GM19328 (cell line): ENCODE results near the gene MYL7.
"Not testable (repeated sequence)": the region's sequence is repeated elsewhere in the genome, so short reads cannot be mapped to it uniquely, and the experiment has no call there.

ENCODE experiments used
- ATAC-seq: cut with Tn5 transposase; IDR thresholded peaks from one replicate; pipeline ENCODE4 v1.9.1; 2021; ENCODE audit warnings: mild to moderate bottlenecking, moderate library complexity; ENCODE audit not compliant: unreplicated experiment

Gene MYL7

DNA sequence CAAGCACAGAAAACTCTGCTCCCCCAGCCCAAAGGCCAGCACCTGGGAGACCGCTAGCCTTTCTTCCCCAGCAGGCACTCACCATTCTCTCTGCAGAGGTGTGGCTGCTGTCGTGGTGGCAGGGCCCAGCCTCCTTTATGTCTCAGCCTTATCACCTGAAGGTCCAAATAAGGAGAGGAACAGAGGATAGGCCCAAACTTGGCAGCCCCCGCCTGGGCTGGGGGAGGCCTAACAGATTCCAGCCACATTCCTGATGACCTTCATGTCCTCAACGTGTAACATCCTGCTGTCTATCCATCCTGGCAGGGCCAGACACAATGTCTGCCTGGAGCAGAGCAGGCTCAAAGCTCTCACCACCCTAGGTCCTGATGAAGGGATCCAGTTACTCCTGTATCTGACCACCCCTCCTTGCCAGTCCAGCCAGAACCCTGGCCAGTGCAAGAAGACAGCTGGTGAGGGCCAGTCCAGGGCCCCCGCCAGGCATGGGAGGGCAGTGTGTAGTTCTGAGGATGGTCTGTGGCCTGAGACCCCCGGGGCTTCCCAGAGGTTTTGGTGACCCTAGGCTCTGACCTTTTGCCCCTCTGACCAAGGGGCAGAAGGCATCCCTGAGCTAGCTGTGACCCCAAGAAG lies at the start of gene MYL7:
Gene MYL7, minus strand, starts transcription at position 112 of the 630 bp plus-strand sequence. Its CDS starts 27 bp downstream, at position 85.
- ATAC-seq, result no peak

- ATAC-seq, result no peak
Measured at GRCh38 chr7:44189993-44190872, 49.1 kb upstream of the MYL7 start.

DNA sequence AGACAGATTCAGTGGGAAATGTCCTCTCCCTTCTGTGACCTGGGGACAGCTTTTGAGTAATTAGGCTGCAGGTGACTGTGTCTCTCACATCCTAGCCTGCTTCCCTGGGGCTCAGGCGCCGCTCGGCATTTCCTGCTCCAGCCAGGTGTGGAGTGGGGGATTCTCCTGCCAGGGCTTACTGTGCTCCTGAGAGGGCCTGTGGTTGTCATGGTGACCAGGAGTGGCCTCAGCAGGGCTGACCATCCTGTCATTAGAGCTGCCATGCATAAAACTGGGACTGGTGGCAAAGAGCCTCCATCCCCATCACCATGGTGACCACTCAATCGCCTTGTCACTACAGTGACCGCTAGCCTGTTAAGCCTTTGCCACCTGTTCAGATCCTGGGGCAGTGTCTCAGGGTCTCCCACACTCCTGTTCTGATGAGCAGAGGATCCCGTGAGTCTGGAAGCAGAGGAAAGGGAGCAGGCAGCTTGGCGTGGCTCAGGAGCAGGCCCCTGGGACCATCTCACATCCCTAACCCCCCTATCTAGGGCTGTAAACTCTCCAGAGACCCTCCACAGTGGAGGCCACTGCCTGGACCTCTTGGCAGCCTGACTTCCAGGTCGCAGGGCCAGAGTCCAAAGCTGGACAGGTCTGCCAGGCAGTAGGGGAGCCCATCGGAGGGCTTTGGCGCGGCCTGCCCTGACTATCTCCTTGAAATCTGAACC lies 48.3 kb upstream of the MYL7 start, which contains the start of gene GCK:
Gene GCK, minus strand, starts transcription at position 154 of the 707 bp plus-strand sequence. CDS start 486 bp downstream, outside the sequence.
- ATAC-seq, result no peak

DNA sequence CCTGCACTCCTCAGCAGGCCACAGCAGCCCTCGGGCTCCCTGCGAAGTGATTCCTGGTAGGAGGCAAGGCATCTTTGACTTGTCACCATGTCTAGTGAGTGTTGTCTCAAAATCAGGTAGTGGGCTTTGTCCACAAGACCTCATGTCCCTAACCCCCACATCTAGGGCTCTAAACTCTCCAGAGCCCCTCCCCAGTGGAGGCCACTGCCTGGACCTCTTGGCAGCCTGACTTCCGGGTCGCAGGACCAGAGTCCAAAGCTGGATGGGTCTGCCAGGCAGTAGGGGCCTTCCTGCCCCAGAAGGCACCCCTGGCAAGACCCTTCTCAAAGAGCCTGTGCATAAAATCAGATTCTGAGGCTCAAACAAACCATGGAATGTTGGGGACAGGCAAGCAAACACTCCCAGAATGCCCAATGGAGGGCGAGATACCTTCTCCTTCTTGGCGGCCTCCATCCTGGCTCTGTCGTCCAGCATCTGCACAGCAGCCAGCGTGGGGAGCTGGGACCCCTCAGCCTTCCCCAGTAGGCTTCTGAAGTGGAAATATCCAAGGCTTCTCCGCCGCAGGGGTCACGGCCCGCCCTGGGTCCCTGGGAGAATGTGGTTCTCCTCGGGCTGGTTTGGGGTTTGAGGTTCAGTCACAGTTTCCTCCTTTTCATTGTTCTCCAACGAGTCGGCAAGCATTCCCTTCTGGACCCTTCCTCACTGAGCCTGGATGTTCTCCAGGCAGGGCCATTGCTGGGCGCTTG lies 47.5 kb upstream of the MYL7 start:
- no peak for ATAC-seq

DNA sequence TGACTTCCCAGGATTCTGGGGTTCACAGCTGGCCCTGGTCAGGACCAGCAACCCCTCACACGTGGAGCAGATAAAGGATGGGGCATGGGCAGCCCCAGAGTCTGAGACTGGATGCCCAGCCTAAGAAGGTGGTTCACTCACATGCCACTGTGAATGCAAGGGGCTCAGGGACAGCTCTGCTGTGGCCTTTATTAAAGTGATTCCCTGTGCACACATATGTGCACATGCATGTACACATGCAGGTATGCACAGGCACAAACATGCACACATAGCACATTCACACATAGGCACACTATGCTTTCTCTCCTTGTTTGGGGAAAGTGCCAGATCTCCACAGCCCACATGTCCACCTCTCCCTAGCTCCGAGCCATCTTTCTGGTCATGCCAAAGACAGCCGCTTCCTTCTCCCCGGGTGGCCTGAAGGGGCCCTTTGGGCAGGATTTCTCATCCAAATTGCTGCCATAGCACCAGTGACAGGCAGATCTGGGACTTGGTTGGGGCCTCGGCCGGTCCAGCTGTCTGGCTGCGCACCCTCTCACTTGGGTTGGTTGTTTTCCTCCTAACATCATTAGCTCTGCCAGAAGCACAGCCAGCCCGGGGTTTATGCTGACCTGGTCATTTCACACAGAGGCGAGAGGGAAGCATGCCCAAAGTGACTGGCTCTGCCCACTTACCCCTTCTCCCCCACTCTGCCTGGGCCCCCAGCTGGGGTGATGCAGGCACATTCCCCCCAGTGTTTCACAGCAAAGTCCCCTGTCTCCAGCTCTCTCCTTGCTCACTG lies 46.7 kb upstream of the MYL7 start:
- no peak for ATAC-seq

GRCh38 chr7:44186736-44187135 lies 45.6 kb upstream of the MYL7 start:
- ATAC-seq, result no peak

DNA sequence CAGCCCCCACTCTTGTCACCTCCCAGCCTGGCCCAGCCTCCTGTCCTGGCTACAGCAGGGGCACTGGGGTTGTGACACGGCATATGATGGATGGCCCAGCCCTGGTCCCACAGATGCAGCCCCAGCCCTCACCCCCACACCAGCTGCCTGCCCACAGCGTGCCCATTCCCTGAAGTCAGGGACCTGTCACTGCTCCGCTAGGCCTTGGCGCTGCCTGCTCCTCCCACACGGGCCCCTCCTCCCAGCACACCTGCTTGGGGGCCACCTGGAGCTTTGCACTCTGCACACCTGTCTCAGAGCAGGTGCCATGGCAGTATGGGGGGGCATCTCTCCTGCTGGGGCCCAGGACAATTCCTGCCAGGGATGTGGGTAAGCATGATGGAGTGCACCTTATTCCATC lies 44.6 kb upstream of the MYL7 start:
- no peak for ATAC-seq

- no peak for ATAC-seq
Measured at GRCh38 chr7:44184873-44185446, 43.8 kb upstream of the MYL7 start.

DNA sequence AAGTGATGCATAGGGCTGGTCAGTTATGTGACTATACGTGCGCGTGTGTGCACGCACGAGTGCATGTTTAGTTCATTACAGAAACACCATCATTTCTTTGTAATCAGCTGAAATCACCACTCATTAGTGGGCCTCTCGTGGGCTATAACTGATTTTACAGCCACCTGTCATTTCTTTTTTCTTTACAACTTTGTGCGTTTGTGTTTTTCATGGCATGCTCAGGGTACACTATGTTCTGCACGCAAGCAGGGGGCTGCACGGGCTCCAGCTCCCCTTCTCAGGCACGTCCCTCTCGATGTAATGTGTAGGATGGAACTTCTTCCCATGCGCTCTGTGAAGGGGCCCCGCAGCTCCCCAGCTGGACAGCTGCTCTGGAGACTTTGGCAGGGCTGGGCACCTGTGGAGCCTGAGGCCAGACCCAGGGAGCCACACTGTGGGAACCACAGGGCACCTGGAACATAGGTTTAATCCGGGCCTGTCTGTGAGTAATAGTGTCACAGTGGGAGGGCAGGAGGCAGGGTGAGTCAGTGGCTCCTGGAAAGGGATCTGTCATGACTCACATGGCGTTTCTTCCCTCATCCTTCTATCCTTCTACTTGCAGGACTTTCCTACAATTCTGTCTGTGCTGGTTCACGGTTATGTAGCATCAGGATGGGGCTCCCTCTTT lies 43.2 kb upstream of the MYL7 start:
- no peak for ATAC-seq

DNA sequence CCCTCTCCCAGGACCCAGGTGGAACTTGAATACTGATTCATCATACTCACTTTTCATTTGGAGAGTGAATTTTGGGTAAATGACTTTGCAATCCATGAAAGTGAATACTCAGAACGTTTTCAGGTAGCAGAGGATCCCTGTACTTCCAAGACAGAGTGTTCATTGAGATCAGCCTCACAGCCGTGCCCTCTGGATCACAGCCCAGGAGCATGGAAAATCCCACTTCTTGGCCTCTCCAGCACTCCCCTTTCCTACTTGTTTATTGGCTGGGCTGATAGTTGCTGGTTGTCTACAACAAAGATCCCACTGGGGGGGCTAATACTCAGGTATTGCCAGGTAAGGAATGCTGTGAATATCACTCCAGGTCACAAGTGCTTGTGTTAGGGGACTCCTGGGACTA lies 42.3 kb upstream of the MYL7 start:
- no peak for ATAC-seq

DNA sequence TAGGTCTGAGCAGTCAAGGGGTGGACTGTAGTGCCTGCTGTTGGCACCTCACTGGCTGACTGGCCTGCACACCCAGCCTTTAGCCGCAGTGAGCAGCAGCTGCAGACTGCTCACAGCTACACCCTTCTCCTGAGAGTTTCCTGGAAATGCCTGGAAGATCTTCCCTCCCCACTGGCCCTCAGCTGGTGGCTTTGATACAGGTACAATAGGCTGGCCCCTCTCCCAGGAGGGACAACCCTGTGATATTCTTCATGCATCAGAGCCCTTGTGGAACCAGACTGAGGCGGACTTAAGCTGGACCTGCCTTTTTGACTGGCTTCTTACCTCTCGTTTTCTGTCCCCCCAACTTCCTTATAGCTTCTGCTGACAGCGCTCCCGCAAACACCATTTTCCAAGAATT lies 41.7 kb upstream of the MYL7 start:
- no peak for ATAC-seq

DNA sequence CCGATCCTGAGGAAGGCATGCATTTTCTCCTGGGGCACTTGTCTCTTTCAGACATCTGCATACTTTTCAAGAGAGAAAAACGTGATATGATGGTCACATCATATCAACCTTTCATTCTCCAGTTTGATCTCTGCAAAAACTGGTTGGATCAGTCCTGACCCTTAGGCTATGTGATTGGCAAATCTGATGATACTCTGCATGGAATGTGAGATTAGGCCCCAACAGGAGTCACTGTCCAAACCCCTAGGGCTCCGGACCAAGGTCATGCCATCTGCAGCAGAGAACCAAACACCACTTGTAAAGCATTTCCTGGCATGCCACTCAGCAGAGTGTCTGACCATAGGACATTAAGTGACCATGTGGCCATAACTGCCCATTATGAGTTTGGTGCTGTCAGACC lies 39.5 kb upstream of the MYL7 start:
- ATAC-seq, result no peak

DNA sequence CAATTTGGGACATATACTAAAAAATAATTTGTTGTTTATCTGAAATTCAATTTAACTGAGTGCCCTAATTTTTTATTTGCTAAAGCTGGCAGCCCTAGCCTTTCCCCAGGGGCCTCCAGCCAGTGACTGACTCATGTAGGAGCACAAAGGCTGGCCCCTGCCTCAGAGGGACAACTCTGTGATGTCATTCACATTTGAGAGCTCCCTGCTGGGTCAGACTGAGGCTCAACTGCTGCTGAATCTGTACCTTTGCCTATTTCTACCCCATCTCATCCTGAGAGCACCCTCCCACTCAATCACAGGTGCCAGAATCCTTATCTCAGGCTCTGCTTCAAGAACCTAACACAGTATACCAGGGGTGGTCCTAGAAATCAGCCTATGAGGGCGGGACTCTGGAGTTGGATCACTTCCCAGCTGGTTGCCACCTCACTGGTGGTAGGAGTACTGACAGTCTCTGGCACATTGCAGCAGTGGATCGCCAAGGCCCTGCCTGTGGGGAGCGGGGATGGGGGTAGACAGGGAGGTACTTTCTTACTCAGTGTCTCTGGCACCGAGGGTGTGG lies 36.5 kb upstream of the MYL7 start:
- no peak for ATAC-seq

GRCh38 chr7:44176486-44176885 lies 35.4 kb upstream of the MYL7 start:
- no peak for ATAC-seq

- no peak for ATAC-seq
Measured at GRCh38 chr7:44175730-44176129, 34.6 kb upstream of the MYL7 start.

GRCh38 chr7:44174694-44174948 lies 33.5 kb upstream of the MYL7 start:
- not testable (repeated sequence) for ATAC-seq

GRCh38 chr7:44173911-44174693 lies 33.0 kb upstream of the MYL7 start:
- no peak for ATAC-seq

- no peak for ATAC-seq
Measured at GRCh38 chr7:44172803-44173424, 31.8 kb upstream of the MYL7 start.
